Tibial nerve (tissue), 3 donors: ENCODE data around the gene ZNF366.

Source experiments
- POLR2A ChIP-seq, 2 donors: fragments of 450-650 bp; IDR thresholded peaks; one replicate each; pipeline ENCODE4 v1.6.1; 2017; ENCODE audit warnings: antibody characterized with exemption in 2 of 2, mild to moderate bottlenecking in 2 of 2, moderate library complexity in 2 of 2
- TF ChIP-seq, protein P1 (sequence below), 5 experiments: fragments of 200-600 bp in 3 of 5; fragments of 450-650 bp in 2 of 5; sonication (generic) in 3 of 5; IDR thresholded peaks; one replicate each; pipeline ENCODE4 v1.5.1; 2016 to 2019; ENCODE audit warnings: antibody characterized with exemption in 5 of 5, mild to moderate bottlenecking in 3 of 5, moderate library complexity in 2 of 5

DNA sequence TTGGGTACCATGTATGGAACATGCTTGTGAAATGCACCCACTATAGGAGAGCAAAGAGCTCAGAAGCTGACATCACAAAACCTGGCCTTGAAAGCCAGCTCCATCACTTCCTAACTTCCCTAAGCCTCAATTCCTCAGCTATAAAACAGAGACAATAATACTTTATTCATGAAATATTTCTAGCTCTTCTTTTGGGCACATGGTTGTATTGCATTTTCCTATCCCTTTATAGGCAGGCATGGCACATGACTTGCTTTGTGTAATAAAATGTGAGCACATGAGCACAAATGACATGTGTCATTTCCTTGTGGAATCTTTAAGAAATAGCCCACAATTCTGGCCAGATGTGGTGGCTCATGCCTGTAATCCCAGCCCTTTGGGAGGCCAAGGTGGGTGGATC is 18.5 kb downstream of the ZNF366 start:
- TF ChIP-seq, protein P1, sequence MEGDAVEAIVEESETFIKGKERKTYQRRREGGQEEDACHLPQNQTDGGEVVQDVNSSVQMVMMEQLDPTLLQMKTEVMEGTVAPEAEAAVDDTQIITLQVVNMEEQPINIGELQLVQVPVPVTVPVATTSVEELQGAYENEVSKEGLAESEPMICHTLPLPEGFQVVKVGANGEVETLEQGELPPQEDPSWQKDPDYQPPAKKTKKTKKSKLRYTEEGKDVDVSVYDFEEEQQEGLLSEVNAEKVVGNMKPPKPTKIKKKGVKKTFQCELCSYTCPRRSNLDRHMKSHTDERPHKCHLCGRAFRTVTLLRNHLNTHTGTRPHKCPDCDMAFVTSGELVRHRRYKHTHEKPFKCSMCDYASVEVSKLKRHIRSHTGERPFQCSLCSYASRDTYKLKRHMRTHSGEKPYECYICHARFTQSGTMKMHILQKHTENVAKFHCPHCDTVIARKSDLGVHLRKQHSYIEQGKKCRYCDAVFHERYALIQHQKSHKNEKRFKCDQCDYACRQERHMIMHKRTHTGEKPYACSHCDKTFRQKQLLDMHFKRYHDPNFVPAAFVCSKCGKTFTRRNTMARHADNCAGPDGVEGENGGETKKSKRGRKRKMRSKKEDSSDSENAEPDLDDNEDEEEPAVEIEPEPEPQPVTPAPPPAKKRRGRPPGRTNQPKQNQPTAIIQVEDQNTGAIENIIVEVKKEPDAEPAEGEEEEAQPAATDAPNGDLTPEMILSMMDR (IDR thresholded peaks at IDR 0.05), result no peak
- no peak for TF ChIP-seq POLR2A (IDR thresholded peaks at IDR 0.05)
